PFSK-1 (cell line): ENCODE data around the gene MTIF2.

Experiments
- POLR2AphosphoS5 ChIP-seq: IDR thresholded peaks from 2 replicates; pipeline ENCODE4 v1.6.1; 2012; ENCODE audit warnings: low read depth, mild to moderate bottlenecking, control low read depth, low read length, moderate library complexity
- REST ChIP-seq, 2 experiments: IDR thresholded peaks; 2 replicates each; pipeline versions ENCODE4 v1.6.1 to v1.8.0; 2011 to 2012; ENCODE audit warnings: low read depth in 2 of 2, low read length in 2 of 2, control low read depth in 1 of 2, inconsistent platforms in 1 of 2, mild to moderate bottlenecking in 1 of 2, moderate library complexity in 1 of 2; ENCODE audit not compliant: insufficient read depth in 1 of 2
- SIN3A ChIP-seq: IDR thresholded peaks from 2 replicates; pipeline ENCODE4 v1.6.1; 2012; ENCODE audit warnings: mild to moderate bottlenecking, low read length, moderate library complexity, borderline replicate concordance; ENCODE audit not compliant: insufficient read depth

- TF ChIP-seq POLR2AphosphoS5 (no peak), REST (IDR thresholded peaks at IDR 0.05; ENCODE audit: insufficient read depth in 1 of 2, low read depth in 2 of 2, low read length in 2 of 2) (no peak), SIN3A (no peak)
Measured at GRCh38 chr2:55247025-55247424, 22.0 kb downstream of the MTIF2 start.
